ENCODE data around the gene FADS3.

Gene FADS3

DNA sequence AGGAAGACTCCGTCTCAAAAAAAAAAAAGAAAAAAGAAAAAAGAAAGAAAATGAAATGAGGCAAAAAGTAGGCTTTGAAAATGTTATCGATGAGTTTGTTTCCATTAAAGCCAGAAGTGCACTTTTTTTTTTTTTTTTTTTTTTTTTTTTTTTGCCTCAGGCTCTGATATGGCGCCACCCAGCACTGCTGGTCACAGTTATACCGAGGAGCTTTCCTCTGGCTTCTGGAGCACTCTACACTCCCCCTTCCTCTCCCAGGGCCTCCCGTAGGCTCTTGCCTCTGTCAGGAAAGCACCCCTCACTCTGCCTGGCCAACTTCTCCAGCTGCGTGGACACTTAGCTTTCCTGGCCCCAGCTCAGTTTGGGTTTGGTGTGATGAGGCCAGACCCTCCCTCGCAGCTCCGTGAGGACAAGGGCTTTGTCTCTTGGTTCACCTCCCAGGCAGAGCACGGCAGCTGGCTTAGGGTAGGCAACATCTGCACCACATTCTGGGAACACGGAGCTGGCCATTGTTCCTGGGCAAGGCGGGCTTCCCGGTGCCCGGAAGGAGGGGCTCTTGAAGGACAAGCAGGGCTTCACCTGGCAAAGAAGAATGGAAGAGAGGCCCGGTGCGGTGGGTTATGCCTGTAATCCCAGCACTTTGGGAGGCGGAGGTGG is 46.3 kb downstream of the FADS3 start:
- no peaks in the 10 kb centered on the region for H3K9me3 ChIP-seq (ENCODE audit: insufficient read depth, low read length)
- DNase-seq (ENCODE audit: low read depth, low spot score) = no peak
- H3K36me3 ChIP-seq (ENCODE audit: insufficient read depth, insufficient read length, low read length) = peaks cover 79% of the 10 kb centered on the region
- H3K4me1 ChIP-seq (ENCODE audit: insufficient read depth, insufficient read length) = no peaks in the 10 kb centered on the region
- no peak overlapping the region for H3K9ac ChIP-seq (ENCODE audit: insufficient read length, low read depth)
- H3K4me3 ChIP-seq (ENCODE audit: insufficient read length, low read depth) = no peak overlapping the region
- H3K27me3 ChIP-seq (ENCODE audit: insufficient read depth, insufficient read length) = no peaks in the 10 kb centered on the region
- TF ChIP-seq ZNF274 (IDR thresholded peaks at IDR 0.05; ENCODE audit: low read depth, low read length) (no peak), YY1 (IDR thresholded peaks at IDR 0.05; ENCODE audit: insufficient read depth, insufficient read length) (no peak), SUZ12 (IDR thresholded peaks at IDR 0.05; ENCODE audit: extremely low read depth, insufficient read depth, insufficient read length) (no peak)

DNA sequence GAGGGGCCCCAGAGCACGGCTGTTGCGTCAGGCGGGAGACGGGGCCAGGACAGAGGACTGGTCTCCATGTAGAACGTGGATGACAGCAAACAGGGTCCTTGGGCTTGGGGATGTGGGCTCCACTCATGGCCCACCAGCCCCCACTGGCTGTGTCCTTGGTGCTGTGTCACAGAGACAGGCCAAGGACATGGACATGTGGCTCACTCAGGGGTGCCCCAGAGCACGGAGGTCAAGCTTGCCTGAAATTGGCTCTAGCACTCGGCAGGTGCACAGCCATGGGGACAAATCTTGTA is 48.9 kb downstream of the FADS3 start:
- peaks cover 2% of the 10 kb centered on the region for H3K4me1 ChIP-seq (ENCODE audit: insufficient read depth, insufficient read length)
- DNase-seq (ENCODE audit: low read depth, low spot score) = no peak
- no peak overlapping the region for H3K9ac ChIP-seq (ENCODE audit: insufficient read length, low read depth)
- peaks cover 78% of the 10 kb centered on the region for H3K36me3 ChIP-seq (ENCODE audit: insufficient read depth, insufficient read length, low read length)
- no peaks in the 10 kb centered on the region for H3K27me3 ChIP-seq (ENCODE audit: insufficient read depth, insufficient read length)
- TF ChIP-seq YY1 (IDR thresholded peaks at IDR 0.05; ENCODE audit: insufficient read depth, insufficient read length) (no peak), SUZ12 (IDR thresholded peaks at IDR 0.05; ENCODE audit: extremely low read depth, insufficient read depth, insufficient read length) (no peak), ZNF274 (IDR thresholded peaks at IDR 0.05; ENCODE audit: low read depth, low read length) (no peak)
- H3K4me3 ChIP-seq (ENCODE audit: insufficient read length, low read depth) = no peak overlapping the region
- H3K9me3 ChIP-seq (ENCODE audit: insufficient read depth, low read length) = no peaks in the 10 kb centered on the region

DNA sequence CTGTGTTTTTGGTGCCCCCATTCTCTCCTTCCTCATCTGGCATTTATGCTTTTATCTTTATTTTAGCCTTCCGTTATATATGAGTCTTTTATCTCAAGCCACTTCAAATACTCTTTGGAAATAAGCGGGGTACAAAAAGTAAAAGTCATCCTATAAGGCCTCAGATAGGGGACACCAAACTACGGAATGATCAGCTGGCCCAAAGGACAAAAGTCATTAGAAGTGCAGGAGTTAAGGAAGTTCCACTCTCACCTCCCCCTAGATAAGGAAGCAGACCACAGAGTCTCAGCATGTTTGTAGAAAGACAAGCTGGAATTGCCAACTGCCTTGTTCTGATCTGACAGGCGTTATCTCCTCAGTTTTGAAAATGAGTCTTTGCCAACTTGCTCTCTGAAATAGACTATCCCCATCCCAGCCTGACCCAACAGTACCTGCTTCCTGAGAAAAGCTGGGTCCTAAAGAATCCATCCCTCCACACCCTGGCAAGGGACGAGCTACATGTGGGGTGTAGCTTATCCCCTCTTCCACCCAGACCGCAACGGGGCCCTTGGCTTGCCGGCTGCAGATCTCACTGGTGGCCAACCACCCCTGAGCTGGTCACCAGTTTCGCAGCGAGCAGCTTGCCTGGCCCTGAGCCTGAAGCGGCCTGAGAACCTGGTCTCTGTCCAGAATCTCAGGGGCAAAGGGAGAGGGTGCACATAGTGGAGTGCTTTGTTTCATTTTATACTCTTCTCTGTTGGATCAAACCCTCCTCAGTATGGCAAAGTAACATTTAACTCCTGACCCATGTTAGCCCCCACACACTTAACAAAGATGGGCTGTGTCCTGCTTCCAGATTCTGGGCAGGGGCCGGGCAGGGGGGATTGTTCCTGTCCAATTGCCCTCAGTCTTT is 49.5 kb downstream of the FADS3 start:
- no peaks in the 10 kb centered on the region for H3K9me3 ChIP-seq (ENCODE audit: insufficient read depth, low read length)
- peaks cover 77% of the 10 kb centered on the region for H3K36me3 ChIP-seq (ENCODE audit: insufficient read depth, insufficient read length, low read length)
- H3K4me3 ChIP-seq (ENCODE audit: insufficient read length, low read depth) = no peak overlapping the region
- no peak overlapping the region for H3K9ac ChIP-seq (ENCODE audit: insufficient read length, low read depth)
- no peak for TF ChIP-seq SUZ12 (IDR thresholded peaks at IDR 0.05; ENCODE audit: extremely low read depth, insufficient read depth, insufficient read length)
- TF ChIP-seq ZNF274 (IDR thresholded peaks at IDR 0.05; ENCODE audit: low read depth, low read length) = no peak
- no peak for TF ChIP-seq YY1 (IDR thresholded peaks at IDR 0.05; ENCODE audit: insufficient read depth, insufficient read length)
- H3K27me3 ChIP-seq (ENCODE audit: insufficient read depth, insufficient read length) = no peaks in the 10 kb centered on the region
- no peak for DNase-seq (ENCODE audit: low read depth, low spot score)
- peaks cover 5% of the 10 kb centered on the region for H3K4me1 ChIP-seq (ENCODE audit: insufficient read depth, insufficient read length)

DNA sequence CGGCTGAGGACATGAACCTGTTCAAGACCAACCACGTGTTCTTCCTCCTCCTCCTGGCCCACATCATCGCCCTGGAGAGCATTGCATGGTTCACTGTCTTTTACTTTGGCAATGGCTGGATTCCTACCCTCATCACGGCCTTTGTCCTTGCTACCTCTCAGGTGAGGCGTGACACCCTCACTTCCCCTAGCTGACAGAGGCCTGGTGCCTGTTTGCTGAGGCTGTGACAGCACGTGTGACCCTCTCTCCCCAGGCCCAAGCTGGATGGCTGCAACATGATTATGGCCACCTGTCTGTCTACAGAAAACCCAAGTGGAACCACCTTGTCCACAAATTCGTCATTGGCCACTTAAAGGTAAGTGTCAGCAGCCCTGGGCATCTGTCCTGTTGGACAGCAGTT is 51.0 kb downstream of the FADS3 start:
- Histone ChIP-seq H3K27me3 (ENCODE audit: insufficient read depth, insufficient read length) (no peaks in the 10 kb centered on the region), H3K36me3 (ENCODE audit: insufficient read depth, insufficient read length, low read length) (peaks cover 79% of the 10 kb centered on the region), H3K9me3 (ENCODE audit: insufficient read depth, low read length) (no peaks in the 10 kb centered on the region), H3K9ac (ENCODE audit: insufficient read length, low read depth) (no peak overlapping the region), H3K4me3 (ENCODE audit: insufficient read length, low read depth) (no peak overlapping the region), H3K4me1 (ENCODE audit: insufficient read depth, insufficient read length) (peaks cover 5% of the 10 kb centered on the region)
- DNase-seq (ENCODE audit: low read depth, low spot score) = no peak
- no peak for TF ChIP-seq YY1 (IDR thresholded peaks at IDR 0.05; ENCODE audit: insufficient read depth, insufficient read length)
- TF ChIP-seq SUZ12 (IDR thresholded peaks at IDR 0.05; ENCODE audit: extremely low read depth, insufficient read depth, insufficient read length) = no peak

DNA sequence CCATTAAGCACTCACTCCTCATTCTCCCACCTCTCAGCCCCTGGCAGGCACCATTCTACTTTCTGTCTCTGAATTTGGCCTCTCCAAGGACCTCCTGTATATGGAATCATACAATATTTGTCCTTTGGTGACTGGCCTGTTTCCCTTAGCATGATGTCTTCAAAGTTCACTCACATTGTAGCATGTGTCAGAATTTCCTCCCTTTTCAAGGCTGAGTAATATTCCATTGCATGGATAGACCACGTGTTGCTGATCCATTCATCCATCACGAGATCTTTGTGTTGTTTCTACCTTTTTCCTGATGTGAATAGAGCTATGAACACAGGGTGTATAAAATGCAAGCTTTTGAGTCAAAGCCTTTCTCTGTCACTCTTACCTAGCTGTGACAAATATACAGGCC is 51.6 kb downstream of the FADS3 start:
- DNase-seq (ENCODE audit: low read depth, low spot score) = no peak
- no peak overlapping the region for H3K9ac ChIP-seq (ENCODE audit: insufficient read length, low read depth)
- no peaks in the 10 kb centered on the region for H3K27me3 ChIP-seq (ENCODE audit: insufficient read depth, insufficient read length)
- H3K4me1 ChIP-seq (ENCODE audit: insufficient read depth, insufficient read length) = peaks cover 5% of the 10 kb centered on the region
- H3K4me3 ChIP-seq (ENCODE audit: insufficient read length, low read depth) = no peak overlapping the region
- no peaks in the 10 kb centered on the region for H3K9me3 ChIP-seq (ENCODE audit: insufficient read depth, low read length)
- no peak for TF ChIP-seq SUZ12 (IDR thresholded peaks at IDR 0.05; ENCODE audit: extremely low read depth, insufficient read depth, insufficient read length)
- no peak for TF ChIP-seq ZNF274 (IDR thresholded peaks at IDR 0.05; ENCODE audit: low read depth, low read length)
- TF ChIP-seq YY1 (IDR thresholded peaks at IDR 0.05; ENCODE audit: insufficient read depth, insufficient read length) = no peak
- peaks cover 74% of the 10 kb centered on the region for H3K36me3 ChIP-seq (ENCODE audit: insufficient read depth, insufficient read length, low read length)

DNA sequence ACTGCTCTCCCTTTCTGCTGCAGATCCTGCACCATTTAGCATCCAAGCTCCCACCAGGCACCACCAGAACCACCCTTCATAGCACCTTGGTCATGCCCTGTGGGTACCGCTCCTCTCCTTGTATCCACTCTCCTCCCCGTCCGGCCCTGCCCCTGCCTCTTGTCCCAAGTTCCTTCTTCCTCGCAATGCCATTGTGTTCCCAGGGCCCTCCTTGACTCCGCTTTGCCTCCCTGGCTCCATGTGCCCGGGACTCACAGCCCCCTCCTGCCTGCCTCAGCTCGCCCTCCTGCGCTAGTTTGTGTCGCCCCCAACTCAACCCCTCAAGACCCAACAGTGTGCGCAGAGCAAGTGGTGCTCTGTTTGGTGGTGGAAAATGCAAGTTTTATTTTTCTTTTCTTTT is 52.4 kb downstream of the FADS3 start:
- H3K4me3 ChIP-seq (ENCODE audit: insufficient read length, low read depth) = no peak overlapping the region
- H3K27me3 ChIP-seq (ENCODE audit: insufficient read depth, insufficient read length) = no peaks in the 10 kb centered on the region
- H3K9me3 ChIP-seq (ENCODE audit: insufficient read depth, low read length) = no peaks in the 10 kb centered on the region
- no peak for TF ChIP-seq YY1 (IDR thresholded peaks at IDR 0.05; ENCODE audit: insufficient read depth, insufficient read length)
- TF ChIP-seq SUZ12 (IDR thresholded peaks at IDR 0.05; ENCODE audit: extremely low read depth, insufficient read depth, insufficient read length) = no peak
- no peak for TF ChIP-seq ZNF274 (IDR thresholded peaks at IDR 0.05; ENCODE audit: low read depth, low read length)
- peaks cover 71% of the 10 kb centered on the region for H3K36me3 ChIP-seq (ENCODE audit: insufficient read depth, insufficient read length, low read length)
- no peak overlapping the region for H3K9ac ChIP-seq (ENCODE audit: insufficient read length, low read depth)
- no peak for DNase-seq (ENCODE audit: low read depth, low spot score)
- H3K4me1 ChIP-seq (ENCODE audit: insufficient read depth, insufficient read length) = peaks cover 7% of the 10 kb centered on the region

DNA sequence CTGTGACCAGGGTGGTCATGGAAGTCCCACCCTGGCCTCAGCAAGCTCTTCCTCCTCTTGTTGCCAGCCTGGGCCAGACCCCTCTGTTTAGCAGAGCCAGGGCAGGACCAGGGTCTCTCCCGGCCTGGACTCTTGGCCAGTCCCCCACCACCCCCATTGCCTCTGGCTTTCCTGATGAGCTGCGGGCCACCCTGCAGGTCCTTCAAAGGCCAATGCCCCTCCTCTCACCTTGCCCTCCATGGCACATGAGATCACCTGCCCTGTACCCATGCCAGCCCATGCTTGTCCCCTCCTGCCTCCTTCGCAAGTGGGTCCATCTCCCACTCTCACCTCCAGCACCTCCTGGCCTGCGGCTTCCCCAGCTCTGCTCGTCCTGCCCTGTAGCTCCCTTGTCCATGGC is 52.8 kb downstream of the FADS3 start:
- no peak for DNase-seq (ENCODE audit: low read depth, low spot score)
- peaks cover 11% of the 10 kb centered on the region for H3K4me1 ChIP-seq (ENCODE audit: insufficient read depth, insufficient read length)
- H3K9me3 ChIP-seq (ENCODE audit: insufficient read depth, low read length) = no peaks in the 10 kb centered on the region
- no peaks in the 10 kb centered on the region for H3K27me3 ChIP-seq (ENCODE audit: insufficient read depth, insufficient read length)
- H3K36me3 ChIP-seq (ENCODE audit: insufficient read depth, insufficient read length, low read length) = peaks cover 73% of the 10 kb centered on the region
- H3K4me3 ChIP-seq (ENCODE audit: insufficient read length, low read depth) = no peak overlapping the region
- H3K9ac ChIP-seq (ENCODE audit: insufficient read length, low read depth) = no peak overlapping the region
- TF ChIP-seq YY1 (IDR thresholded peaks at IDR 0.05; ENCODE audit: insufficient read depth, insufficient read length) (no peak), SUZ12 (IDR thresholded peaks at IDR 0.05; ENCODE audit: extremely low read depth, insufficient read depth, insufficient read length) (no peak), ZNF274 (IDR thresholded peaks at IDR 0.05; ENCODE audit: low read depth, low read length) (no peak)

Measured in NT2/D1 (cell line).